ENCODE data around the gene MYO19. TPM values are rescaled to one million over a fixed set of nuclear protein-coding genes. Genes with fewer than 3 reads are reported as not detected.
A peak's percentile ranks its signal among the peaks of the same experiment; 100 is the strongest.

MYO19 gene, protein sequence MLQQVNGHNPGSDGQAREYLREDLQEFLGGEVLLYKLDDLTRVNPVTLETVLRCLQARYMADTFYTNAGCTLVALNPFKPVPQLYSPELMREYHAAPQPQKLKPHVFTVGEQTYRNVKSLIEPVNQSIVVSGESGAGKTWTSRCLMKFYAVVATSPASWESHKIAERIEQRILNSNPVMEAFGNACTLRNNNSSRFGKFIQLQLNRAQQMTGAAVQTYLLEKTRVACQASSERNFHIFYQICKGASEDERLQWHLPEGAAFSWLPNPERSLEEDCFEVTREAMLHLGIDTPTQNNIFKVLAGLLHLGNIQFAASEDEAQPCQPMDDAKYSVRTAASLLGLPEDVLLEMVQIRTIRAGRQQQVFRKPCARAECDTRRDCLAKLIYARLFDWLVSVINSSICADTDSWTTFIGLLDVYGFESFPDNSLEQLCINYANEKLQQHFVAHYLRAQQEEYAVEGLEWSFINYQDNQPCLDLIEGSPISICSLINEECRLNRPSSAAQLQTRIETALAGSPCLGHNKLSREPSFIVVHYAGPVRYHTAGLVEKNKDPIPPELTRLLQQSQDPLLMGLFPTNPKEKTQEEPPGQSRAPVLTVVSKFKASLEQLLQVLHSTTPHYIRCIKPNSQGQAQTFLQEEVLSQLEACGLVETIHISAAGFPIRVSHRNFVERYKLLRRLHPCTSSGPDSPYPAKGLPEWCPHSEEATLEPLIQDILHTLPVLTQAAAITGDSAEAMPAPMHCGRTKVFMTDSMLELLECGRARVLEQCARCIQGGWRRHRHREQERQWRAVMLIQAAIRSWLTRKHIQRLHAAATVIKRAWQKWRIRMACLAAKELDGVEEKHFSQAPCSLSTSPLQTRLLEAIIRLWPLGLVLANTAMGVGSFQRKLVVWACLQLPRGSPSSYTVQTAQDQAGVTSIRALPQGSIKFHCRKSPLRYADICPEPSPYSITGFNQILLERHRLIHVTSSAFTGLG
- total RNA-seq = 100 to 1,000 TPM in 1 of 8 experiments, 10 to 100 TPM in 7; 15.3 to 103 (median 31.1) TPM

DNA sequence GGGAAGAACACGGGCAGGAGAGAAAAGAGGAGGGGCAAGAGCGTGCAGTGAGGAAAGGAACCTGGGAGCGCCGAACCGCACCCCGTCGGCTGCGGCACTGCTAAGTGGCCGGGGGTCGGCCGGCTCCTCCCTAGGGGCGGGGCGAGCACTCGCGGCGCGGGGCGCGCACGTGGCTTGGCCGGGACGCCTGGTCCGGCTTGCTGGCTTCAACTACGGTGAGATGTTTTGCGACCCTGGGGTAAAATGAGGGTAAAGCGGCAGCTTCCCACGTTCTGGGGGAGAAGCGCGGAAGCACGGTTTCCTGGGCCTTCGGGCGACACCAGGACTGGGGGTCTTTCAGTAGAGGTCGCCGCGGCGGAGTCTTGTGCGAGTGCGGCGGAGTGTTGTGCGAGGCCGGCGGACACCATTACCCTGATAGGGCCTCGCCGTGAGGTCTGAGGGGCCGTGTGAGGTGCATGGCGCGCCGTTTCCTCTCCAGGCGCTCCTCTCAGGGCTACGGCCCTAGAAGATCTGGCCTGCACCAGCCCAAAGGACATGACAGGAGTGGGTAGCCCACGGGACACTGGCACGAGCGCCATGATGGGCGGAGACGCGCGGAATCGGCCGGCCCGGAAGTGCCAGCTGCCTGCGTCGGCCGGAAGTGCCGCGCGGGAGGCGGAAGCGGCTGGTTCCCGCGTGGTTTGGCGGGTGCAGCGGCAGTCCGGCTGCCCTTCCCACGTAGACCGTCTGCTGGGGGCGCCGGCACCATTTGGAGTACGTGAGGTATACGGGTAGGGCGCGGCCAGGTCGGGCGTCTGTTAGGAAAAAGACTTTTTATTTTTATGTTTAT, at the start of gene MYO19, which contains the start of gene PIGW:
Gene MYO19 (minus strand): TSS at position 29 of the 829 bp plus-strand sequence. CDS start 2,330 bp downstream, outside the sequence.
Gene PIGW (plus strand): TSS at position 148 of the 829 bp plus-strand sequence. CDS start 2,115 bp downstream, outside the sequence.
- 0 to 20% (median 2%) methylated on average over 3 to 42 of the region's 83 CpGs; no CpG with 5 or more reads in 5 of the 10 experiments for WGBS, 10 experiments
- Histone ChIP-seq H3K4me3 (peak within 1 kb of the TSS; percentile 55 to 86 (median 80)), H3K4me1 (replicated peaks in 1 of 2) (peaks cover 3 to 6% of the 10 kb centered on the region in 2 donors), H3K27ac (peak within 1 kb of the TSS; percentile 95 to 97)
- in situ Hi-C loops (cut with MboI; ENCODE audit: low pct_unique_long_range_greater_than_20kb in 2 of 9, low sequenced_read_pairs in 9 of 9, unreplicated experiment in 9 of 9) = no loop called here
- peak; percentile 79 to 88 (median 86) for ATAC-seq (replicated peaks in 6 of 8)

DNA sequence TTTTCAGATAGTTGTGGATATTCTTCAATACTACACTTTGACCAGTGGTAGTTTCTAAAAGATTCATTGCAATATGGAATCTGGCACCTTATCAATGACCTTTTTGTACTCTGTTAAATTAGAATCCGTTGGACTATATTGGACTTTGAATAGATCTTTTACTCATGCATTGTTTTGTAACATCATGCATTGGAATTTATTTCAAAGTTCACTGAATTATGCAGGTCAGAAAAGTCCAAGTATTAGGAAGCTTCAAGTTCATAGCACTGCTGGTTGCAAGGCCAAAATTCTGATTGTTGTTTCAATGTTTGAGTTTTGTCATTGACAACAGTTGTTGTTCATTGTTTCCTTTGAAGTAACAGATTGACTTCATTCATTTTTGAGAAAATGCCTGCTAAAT, 49.1 kb upstream of the MYO19 start:
- Histone ChIP-seq H3K4me3 (no peak overlapping the region), H3K4me1 (replicated peaks in 1 of 2) (no peaks in the 10 kb centered on the region), H3K27ac (no peak overlapping the region)
- in situ Hi-C loops (cut with MboI; ENCODE audit: low pct_unique_long_range_greater_than_20kb in 2 of 9, low sequenced_read_pairs in 9 of 9, unreplicated experiment in 9 of 9) = no loop called here
- ATAC-seq (replicated peaks in 6 of 8) = no peak
- WGBS, 10 experiments = 0 to 100% (median 88%) methylated on average over 1 of the region's 1 CpG; no CpG with 5 or more reads in 5 of the 10 experiments

DNA sequence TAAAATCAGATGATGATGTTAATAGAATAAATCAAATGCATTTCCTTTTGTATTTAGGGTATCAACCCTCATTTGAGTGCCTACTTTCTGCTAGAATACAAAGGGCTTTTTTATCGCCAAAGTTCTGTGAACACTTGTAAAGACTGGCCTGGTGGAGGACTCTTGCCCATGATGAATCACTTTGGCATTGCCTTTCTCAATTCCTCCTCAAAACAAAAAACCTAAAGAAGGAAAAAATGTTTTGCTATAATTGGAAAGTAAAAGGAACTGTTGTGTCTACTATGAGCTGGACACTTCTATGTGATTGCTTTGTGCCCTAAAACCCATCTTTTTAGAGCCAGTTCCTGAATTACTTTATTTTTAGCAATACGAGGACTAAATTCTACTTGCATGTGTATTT, 44.0 kb upstream of the MYO19 start:
- no peak for ATAC-seq (replicated peaks in 6 of 8)
- in situ Hi-C loops (cut with MboI; ENCODE audit: low pct_unique_long_range_greater_than_20kb in 2 of 9, low sequenced_read_pairs in 9 of 9, unreplicated experiment in 9 of 9) = no loop called here
- H3K4me3 ChIP-seq = no peak overlapping the region
- WGBS, 10 experiments = 80 to 100% (median 100%) methylated on average over 1 to 2 of the region's 2 CpGs; no CpG with 5 or more reads in 1 of the 10 experiments
- no peak overlapping the region for H3K27ac ChIP-seq
- no peaks in the 10 kb centered on the region for H3K4me1 ChIP-seq (replicated peaks in 1 of 2)

DNA sequence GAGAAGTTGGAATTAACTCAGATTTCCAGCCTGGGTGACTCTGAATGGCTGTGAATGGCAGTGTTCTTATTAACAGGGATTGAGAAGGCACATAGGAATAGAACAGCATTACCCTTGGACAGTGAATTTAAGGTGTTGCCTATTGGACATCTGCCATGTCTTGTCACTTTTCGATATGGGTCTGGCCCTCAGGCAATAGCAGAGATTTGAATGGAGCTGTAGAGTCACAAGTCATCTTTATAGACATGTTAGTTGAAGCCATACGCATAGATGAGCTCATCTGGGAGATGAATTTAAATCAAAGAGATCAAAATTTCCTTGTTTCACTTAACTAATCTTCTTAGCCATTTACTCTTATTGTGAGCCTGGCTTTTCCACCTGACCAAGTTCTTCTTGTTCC, 42.1 kb upstream of the MYO19 start:
- in situ Hi-C loops (cut with MboI; ENCODE audit: low pct_unique_long_range_greater_than_20kb in 2 of 9, low sequenced_read_pairs in 9 of 9, unreplicated experiment in 9 of 9) = no loop called here
- peak in 3 of 8 experiments; percentile 82 to 94 (median 93) for ATAC-seq (replicated peaks in 6 of 8)
- WGBS, 10 experiments = 8 to 100% (median 90%) methylated on average over 1 to 2 of the region's 2 CpGs; no CpG with 5 or more reads in 1 of the 10 experiments

DNA sequence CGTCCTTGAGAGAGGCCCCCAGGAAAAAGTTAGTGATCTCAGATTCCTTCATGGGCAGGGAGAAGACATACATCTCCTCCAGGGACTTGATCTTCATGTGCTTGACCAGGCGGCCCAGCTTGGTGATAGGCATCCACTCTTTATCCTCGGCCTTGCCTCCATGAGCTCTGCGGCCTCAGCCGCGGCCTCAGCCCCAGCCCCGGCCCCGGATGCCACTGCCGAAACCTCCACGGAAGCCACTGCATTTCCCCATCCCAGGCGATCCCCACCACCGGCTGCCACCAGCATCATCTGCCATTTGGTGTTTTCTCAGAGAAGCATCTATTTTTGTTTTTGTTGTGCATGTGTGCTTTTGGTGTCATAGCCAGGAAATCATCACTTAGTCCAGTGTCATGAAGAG, 40.4 kb upstream of the MYO19 start:
- no peaks in the 10 kb centered on the region for H3K4me1 ChIP-seq (replicated peaks in 1 of 2)
- no peak overlapping the region for H3K4me3 ChIP-seq
- no peak overlapping the region for H3K27ac ChIP-seq
- WGBS, 10 experiments = 50 to 100% (median 95%) methylated on average over 1 to 6 of the region's 12 CpGs; no CpG with 5 or more reads in 4 of the 10 experiments
- ATAC-seq (replicated peaks in 6 of 8) = no peak
- in situ Hi-C loops (cut with MboI; ENCODE audit: low pct_unique_long_range_greater_than_20kb in 2 of 9, low sequenced_read_pairs in 9 of 9, unreplicated experiment in 9 of 9) = no loop called here

More for the DNA sequence above, 42.1 kb upstream of the MYO19 start:
- Histone ChIP-seq H3K4me3 (no peak overlapping the region), H3K27ac (no peak overlapping the region), H3K4me1 (replicated peaks in 1 of 2) (no peaks in the 10 kb centered on the region)

DNA sequence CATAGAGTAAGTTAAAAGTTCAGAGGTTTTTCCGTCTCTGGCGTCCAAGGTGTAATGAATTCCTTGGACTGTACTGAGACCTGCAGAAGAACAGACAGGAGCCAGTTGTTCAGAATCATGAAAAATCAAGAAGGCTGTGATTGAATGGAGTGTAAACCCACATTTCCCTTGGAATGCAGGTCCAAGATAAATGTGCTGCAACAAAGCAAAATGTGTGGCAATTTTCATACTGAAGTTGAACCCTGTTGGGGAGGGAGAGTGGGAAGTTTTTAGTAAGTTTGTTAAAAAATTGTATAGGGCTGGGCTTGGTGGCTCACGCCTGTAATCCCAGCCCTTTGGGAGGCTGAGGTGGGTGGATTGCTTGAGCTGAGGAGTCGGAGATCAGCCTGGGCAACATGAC, 31.4 kb upstream of the MYO19 start:
- WGBS, 10 experiments = 80 to 100% (median 97%) methylated on average over 1 to 4 of the region's 4 CpGs; no CpG with 5 or more reads in 4 of the 10 experiments
- Histone ChIP-seq H3K4me1 (replicated peaks in 1 of 2) (no peaks in the 10 kb centered on the region), H3K4me3 (no peak overlapping the region), H3K27ac (no peak overlapping the region)
- in situ Hi-C loops (cut with MboI; ENCODE audit: low pct_unique_long_range_greater_than_20kb in 2 of 9, low sequenced_read_pairs in 9 of 9, unreplicated experiment in 9 of 9) = no loop called here
- no peak for ATAC-seq (replicated peaks in 6 of 8)

DNA sequence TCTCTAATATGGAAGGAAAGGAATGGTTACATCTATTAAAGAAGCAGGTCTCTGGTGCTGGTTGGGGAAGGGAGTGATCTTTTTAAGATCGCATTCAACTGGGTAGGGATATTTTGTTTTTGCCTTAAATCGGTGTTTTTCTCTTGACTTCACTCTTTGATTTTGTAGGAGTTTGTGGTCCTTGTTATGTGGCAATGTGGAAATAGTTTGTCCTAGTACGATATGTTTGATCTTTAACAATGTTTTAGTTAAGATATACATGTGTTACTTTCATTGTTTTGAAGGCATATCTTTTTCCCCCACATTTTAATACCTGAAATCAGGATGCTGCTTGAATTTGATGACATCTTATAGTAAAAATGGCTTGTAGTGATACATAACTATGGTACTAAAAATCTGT, 18.8 kb upstream of the MYO19 start:
- Histone ChIP-seq H3K4me1 (replicated peaks in 1 of 2) (no peaks in the 10 kb centered on the region), H3K4me3 (no peak overlapping the region), H3K27ac (no peak overlapping the region)
- in situ Hi-C loops (cut with MboI; ENCODE audit: low pct_unique_long_range_greater_than_20kb in 2 of 9, low sequenced_read_pairs in 9 of 9, unreplicated experiment in 9 of 9) = no loop called here
- ATAC-seq (replicated peaks in 6 of 8) = no peak
- WGBS, 10 experiments = 33 to 100% (median 96%) methylated on average over 1 to 3 of the region's 3 CpGs

DNA sequence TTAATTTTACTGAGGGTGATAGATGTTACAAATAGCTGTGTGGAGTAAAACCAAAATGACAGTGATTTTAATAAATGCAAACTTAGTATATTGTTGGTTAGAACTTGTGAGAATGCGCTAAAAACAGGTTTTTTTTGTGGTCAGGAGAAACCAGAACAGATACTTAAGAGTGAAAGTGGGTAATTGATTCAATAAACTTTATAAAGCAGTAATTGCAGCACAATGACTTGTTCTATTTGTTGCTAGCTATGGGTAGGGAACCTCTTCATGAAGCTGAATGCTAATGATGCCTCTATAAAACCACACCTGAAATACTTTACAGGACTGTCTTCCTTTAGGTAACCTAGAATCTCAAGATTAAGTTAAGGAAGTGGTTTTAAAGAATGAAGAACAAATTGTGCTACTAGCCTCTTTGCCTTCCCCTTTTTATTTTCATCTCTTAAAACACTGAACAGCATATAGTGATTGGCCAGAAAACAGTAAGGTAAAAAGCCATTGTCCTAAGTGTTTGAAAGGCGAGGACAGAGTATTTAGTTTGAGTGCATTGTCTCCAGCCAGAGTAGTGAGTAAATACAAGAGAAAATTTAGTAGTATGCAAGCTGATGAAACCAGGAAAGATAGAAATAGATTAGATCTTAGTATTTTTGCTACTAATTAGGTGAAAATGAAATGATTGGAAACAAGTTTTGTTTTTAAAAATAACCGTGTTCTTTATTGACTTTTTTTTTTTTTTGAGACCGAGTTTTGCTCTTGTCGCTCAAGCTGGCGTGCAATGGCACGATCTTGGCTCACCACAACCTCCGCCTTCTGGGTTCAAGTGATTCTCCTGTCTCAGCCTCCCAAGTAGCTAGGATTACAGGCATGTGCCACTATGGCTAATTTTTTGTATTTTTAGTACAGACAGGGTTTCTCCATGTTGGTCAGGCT, 16.1 kb upstream of the MYO19 start:
- no peak for ATAC-seq (replicated peaks in 6 of 8)

DNA sequence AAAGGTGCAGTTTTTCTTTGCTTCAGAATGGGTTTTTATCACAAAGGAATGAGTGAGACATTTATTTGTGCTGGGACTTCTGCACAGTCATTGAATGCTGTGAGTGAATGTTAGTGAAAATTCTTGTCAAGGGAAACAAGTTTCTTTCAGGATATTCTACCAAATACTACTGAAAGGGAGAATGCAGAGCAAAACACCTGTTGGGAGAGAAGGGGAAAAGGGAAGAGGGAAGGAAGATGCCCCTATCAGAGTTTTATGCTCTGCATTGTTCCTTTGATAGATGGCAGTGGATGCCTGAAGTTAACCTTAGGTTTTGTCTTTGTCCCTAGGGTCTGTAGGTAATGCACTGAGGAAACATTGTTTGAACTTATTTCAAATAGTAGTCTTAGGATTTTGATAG, 13.1 kb upstream of the MYO19 start:
- H3K27ac ChIP-seq = no peak overlapping the region

More for the DNA sequence above, 16.1 kb upstream of the MYO19 start:
- Histone ChIP-seq H3K4me1 (replicated peaks in 1 of 2) (peaks cover 5 to 13% of the 10 kb centered on the region in 2 donors), H3K4me3 (no peak overlapping the region), H3K27ac (no peak overlapping the region)
- in situ Hi-C loops (cut with MboI; ENCODE audit: low pct_unique_long_range_greater_than_20kb in 2 of 9, low sequenced_read_pairs in 9 of 9, unreplicated experiment in 9 of 9) = no loop called here
- 87 to 99% (median 92%) methylated on average over 2 to 8 of the region's 8 CpGs; no CpG with 5 or more reads in 1 of the 10 experiments for WGBS, 10 experiments

DNA sequence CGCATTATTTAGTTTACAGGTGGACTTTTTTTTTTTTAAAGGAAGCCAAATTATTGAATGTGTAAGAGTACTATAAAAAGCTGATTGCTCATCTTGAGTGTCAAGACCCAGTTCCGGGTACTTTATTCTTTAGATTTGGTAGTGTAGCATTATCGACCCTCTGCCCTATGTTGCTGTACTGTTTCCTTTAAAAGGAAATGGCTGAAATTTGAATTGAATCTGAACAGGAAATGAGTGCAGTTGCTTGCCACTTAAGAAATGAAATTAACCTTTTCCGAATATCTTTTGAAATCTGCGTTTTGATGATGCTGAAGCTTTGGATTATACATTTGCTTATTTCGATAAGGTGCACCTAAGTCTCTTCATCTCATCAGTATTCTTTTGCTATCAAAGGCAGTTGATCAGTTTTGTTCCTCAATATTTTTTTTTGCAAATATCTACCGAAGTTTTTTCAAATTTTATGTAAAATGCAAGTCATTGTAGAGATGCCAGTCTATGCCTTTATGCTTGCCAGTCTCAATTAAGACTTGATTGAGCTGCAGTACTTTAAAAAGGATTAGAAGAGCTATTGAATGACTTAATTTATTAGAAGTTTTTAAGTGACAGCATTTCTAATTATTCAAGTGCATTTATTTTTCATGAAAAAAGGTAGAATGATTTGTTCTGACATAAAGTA, 11.9 kb upstream of the MYO19 start:
- H3K4me1 ChIP-seq (replicated peaks in 1 of 2) = peaks cover 13 to 16% of the 10 kb centered on the region in 2 donors
- 0 to 33% (median 9%) methylated on average over 1 to 7 of the region's 7 CpGs for WGBS, 10 experiments
- in situ Hi-C loops (cut with MboI; ENCODE audit: low pct_unique_long_range_greater_than_20kb in 2 of 9, low sequenced_read_pairs in 9 of 9, unreplicated experiment in 9 of 9) = no loop called here
- H3K4me3 ChIP-seq = peak overlapping the region; percentile 80 to 99 (median 96)
- peak overlapping the region; percentile 86 to 98 for H3K27ac ChIP-seq
- no peak for ATAC-seq (replicated peaks in 6 of 8)

More for the DNA sequence above, 13.1 kb upstream of the MYO19 start:
- in situ Hi-C loops (cut with MboI; ENCODE audit: low pct_unique_long_range_greater_than_20kb in 2 of 9, low sequenced_read_pairs in 9 of 9, unreplicated experiment in 9 of 9) = no loop called here
- no peak for ATAC-seq (replicated peaks in 6 of 8)
- Histone ChIP-seq H3K4me3 (no peak overlapping the region), H3K4me1 (replicated peaks in 1 of 2) (peaks cover 13 to 16% of the 10 kb centered on the region in 2 donors)

All from motor neuron (in vitro differentiated cells).